ENCODE results near the gene TCP11L1. TPM values are rescaled to one million over a fixed set of nuclear protein-coding genes. Genes with fewer than 3 reads are reported as not detected.

TCP11L1 gene
- total RNA-seq, 1 experiment from 2014 or later = 44.5 TPM

DNA sequence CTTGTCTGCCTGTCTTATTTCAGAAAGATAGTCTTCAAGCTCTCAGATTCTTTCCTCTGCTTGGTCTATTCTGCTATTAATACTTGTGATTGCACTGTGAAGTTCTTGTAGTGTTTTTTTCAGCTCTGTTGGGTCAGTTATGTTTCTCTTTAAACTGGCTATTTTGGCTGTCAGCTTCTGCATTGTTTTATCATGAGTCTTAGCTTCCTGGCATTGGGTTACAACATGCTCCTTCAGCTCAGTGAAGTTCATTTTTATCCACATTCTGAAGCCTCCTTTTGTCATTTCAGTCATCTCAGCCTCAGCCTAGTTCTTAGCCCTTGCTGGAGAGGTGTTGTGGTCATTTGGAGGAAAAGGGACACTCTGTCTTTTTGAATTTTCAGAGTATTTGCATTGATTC, 39.2 kb upstream of the TCP11L1 start:
- intact Hi-C loops (cut with micrococcal nuclease; ENCODE audit: unreplicated experiment) = no loop called here
- Histone ChIP-seq H3K9me3 (ENCODE audit: low read depth, low read length, poor library complexity, severe bottlenecking) (no peaks in the 10 kb centered on the region), H3K27ac (ENCODE audit: low read depth, low read length, poor library complexity, severe bottlenecking) (no peak overlapping the region), H3K27me3 (replicated peaks; ENCODE audit: insufficient read depth, low read depth, low read length, poor library complexity) (no peaks in the 10 kb centered on the region), H3K36me3 (ENCODE audit: insufficient read depth, low read length, poor library complexity, severe bottlenecking) (no peaks in the 10 kb centered on the region), H3K4me3 (ENCODE audit: low read depth, low read length, poor library complexity, severe bottlenecking) (no peak overlapping the region), H3K4me1 (ENCODE audit: insufficient read depth, low read length, poor library complexity, severe bottlenecking) (no peaks in the 10 kb centered on the region)
- DNase-seq (ENCODE audit: low spot score) = no peak
- ChIA-PET CTCF (no interaction called here), POLR2A (ENCODE audit: low non-redundant PET) (no interaction called here)
- BruUV-seq (replicated peaks) = no TSS peak
- no peak for TF ChIP-seq EZH2 (IDR thresholded peaks at IDR 0.05; ENCODE audit: borderline replicate concordance, low read depth, low read length, poor library complexity, severe bottlenecking)
- TF ChIP-seq, protein P1, sequence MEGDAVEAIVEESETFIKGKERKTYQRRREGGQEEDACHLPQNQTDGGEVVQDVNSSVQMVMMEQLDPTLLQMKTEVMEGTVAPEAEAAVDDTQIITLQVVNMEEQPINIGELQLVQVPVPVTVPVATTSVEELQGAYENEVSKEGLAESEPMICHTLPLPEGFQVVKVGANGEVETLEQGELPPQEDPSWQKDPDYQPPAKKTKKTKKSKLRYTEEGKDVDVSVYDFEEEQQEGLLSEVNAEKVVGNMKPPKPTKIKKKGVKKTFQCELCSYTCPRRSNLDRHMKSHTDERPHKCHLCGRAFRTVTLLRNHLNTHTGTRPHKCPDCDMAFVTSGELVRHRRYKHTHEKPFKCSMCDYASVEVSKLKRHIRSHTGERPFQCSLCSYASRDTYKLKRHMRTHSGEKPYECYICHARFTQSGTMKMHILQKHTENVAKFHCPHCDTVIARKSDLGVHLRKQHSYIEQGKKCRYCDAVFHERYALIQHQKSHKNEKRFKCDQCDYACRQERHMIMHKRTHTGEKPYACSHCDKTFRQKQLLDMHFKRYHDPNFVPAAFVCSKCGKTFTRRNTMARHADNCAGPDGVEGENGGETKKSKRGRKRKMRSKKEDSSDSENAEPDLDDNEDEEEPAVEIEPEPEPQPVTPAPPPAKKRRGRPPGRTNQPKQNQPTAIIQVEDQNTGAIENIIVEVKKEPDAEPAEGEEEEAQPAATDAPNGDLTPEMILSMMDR (conservative IDR thresholded peaks at IDR 0.05; ENCODE audit: low read depth, low read length) = no peak

DNA sequence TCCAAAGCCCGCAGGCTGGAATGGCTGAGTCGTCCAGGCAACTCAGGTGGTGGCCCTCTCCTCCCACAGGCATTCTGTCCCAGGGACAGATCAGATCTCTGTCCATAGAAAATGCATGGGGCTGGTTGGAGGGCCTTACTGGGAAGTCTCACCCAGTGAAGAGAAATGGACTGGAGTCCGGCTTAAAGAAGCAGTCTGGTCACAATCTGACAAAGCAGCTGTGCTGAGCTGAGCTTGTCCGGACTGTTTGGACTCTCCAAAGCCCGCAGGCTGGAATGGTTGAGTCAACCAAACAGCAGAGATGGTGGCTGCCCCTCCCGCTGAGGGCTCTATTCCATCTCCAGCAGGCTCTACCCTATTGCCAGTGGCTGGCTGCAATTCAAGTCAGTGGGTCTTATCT, 38.1 kb upstream of the TCP11L1 start:
- H3K4me3 ChIP-seq (ENCODE audit: low read depth, low read length, poor library complexity, severe bottlenecking) = no peak overlapping the region
- POLR2A ChIA-PET (ENCODE audit: low non-redundant PET) = interaction anchor here (0.6 kb wide), 1 partner anchor 195 kb away, joined by 13 read pairs; no protein-coding TSS in a partner anchor
- H3K9me3 ChIP-seq (ENCODE audit: low read depth, low read length, poor library complexity, severe bottlenecking) = no peaks in the 10 kb centered on the region
- H3K36me3 ChIP-seq (ENCODE audit: insufficient read depth, low read length, poor library complexity, severe bottlenecking) = no peaks in the 10 kb centered on the region
- TF ChIP-seq EZH2 (IDR thresholded peaks at IDR 0.05; ENCODE audit: borderline replicate concordance, low read depth, low read length, poor library complexity, severe bottlenecking) = no peak
- TF ChIP-seq, protein P1 (conservative IDR thresholded peaks at IDR 0.05; ENCODE audit: low read depth, low read length) = no peak
- DNase-seq (ENCODE audit: low spot score) = no peak
- CTCF ChIA-PET = no interaction called here
- intact Hi-C loops (cut with micrococcal nuclease; ENCODE audit: unreplicated experiment) = no loop called here
- BruUV-seq (replicated peaks) = no TSS peak
- no peak overlapping the region for H3K27ac ChIP-seq (ENCODE audit: low read depth, low read length, poor library complexity, severe bottlenecking)
- no peaks in the 10 kb centered on the region for H3K4me1 ChIP-seq (ENCODE audit: insufficient read depth, low read length, poor library complexity, severe bottlenecking)
- H3K27me3 ChIP-seq (replicated peaks; ENCODE audit: insufficient read depth, low read depth, low read length, poor library complexity) = no peaks in the 10 kb centered on the region

DNA sequence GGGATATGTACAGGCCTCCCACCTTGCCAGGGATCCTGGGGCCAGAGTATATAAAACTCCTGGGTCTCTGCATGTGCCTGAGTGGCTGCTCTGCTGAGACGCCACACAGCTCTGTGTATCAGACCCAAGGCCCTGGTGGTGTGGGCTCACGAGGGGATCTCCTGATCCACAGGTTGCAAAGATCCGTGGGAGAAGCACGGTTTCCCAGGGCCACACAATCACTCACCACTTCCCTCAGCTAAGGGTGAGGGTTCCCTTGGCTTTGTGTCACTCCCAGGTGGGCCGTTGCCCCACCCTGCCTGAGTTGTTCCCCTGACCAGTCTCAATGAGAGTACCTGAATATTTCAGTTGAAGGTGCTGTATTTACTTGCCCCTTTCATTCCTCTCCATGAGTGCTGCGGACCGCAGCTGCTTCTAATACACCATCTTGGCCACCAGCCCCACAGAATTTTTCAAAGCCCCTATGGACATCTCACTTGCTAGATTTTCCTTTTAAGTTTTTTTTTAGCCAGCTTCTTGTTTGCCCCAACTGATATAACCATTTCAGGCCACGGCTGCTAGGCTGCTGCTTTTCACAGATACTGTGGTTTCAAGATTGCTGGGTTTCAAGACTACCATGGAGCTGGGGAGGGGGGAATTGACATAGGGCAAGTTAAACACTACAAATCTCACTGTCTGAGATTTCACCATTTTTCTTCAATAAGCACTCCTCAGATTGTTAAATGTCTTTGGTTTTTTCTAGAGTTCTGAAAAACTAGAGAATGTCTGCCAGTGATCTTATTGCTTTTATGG, 37.4 kb upstream of the TCP11L1 start:
- H3K27me3 ChIP-seq (replicated peaks; ENCODE audit: insufficient read depth, low read depth, low read length, poor library complexity) = no peaks in the 10 kb centered on the region
- BruUV-seq (replicated peaks) = no TSS peak
- no peaks in the 10 kb centered on the region for H3K36me3 ChIP-seq (ENCODE audit: insufficient read depth, low read length, poor library complexity, severe bottlenecking)
- no peak for DNase-seq (ENCODE audit: low spot score)
- no peaks in the 10 kb centered on the region for H3K9me3 ChIP-seq (ENCODE audit: low read depth, low read length, poor library complexity, severe bottlenecking)
- ChIA-PET POLR2A (ENCODE audit: low non-redundant PET) (interaction anchor here (0.6 kb wide), 1 partner anchor 195 kb away, joined by 13 read pairs; no protein-coding TSS in a partner anchor), CTCF (no interaction called here)
- no peak for TF ChIP-seq EZH2 (IDR thresholded peaks at IDR 0.05; ENCODE audit: borderline replicate concordance, low read depth, low read length, poor library complexity, severe bottlenecking)
- TF ChIP-seq, protein P1 (conservative IDR thresholded peaks at IDR 0.05; ENCODE audit: low read depth, low read length) = no peak
- no peak overlapping the region for H3K27ac ChIP-seq (ENCODE audit: low read depth, low read length, poor library complexity, severe bottlenecking)
- intact Hi-C loops (cut with micrococcal nuclease; ENCODE audit: unreplicated experiment) = no loop called here
- H3K4me3 ChIP-seq (ENCODE audit: low read depth, low read length, poor library complexity, severe bottlenecking) = no peak overlapping the region
- no peaks in the 10 kb centered on the region for H3K4me1 ChIP-seq (ENCODE audit: insufficient read depth, low read length, poor library complexity, severe bottlenecking)
